Neuronal stem cell (in vitro differentiated cells): ENCODE results near the gene SLC26A8.

Experiments used
- DNase-seq: peaks from one replicate; pipeline ENCODE4 v3.0.0-alpha.2; 2013; ENCODE audit warnings: low spot score
- H2AFZ ChIP-seq: one replicate; pipeline ENCODE4 v1.6.1; 2013; ENCODE audit warnings: mild to moderate bottlenecking, low read length, inconsistent platforms
- H2AK5ac ChIP-seq: 2 replicates; pipeline ENCODE4 v1.6.1; 2013; ENCODE audit warnings: low read depth, mild to moderate bottlenecking, inconsistent platforms, low read length, moderate library complexity, mixed read lengths
- H2BK120ac ChIP-seq: 2 replicates; pipeline ENCODE4 v1.6.1; 2013; ENCODE audit warnings: low read depth, mild to moderate bottlenecking, inconsistent platforms, low read length, moderate library complexity, mixed read lengths
- H2BK12ac ChIP-seq: one replicate; pipeline ENCODE4 v1.6.1; 2013; ENCODE audit warnings: low read length, inconsistent platforms
- H2BK15ac ChIP-seq: 2 replicates; pipeline ENCODE4 v1.6.1; 2013; ENCODE audit warnings: mild to moderate bottlenecking, low read length, inconsistent platforms, mixed read lengths
- H2BK5ac ChIP-seq: one replicate; pipeline ENCODE4 v1.6.1; 2013; ENCODE audit warnings: inconsistent platforms, mild to moderate bottlenecking, low read length, moderate library complexity
- H3K14ac ChIP-seq: one replicate; pipeline ENCODE4 v1.6.1; 2013; ENCODE audit warnings: low read length, inconsistent platforms
- H3K18ac ChIP-seq: 2 replicates; pipeline ENCODE4 v1.6.1; 2013; ENCODE audit warnings: low read length, inconsistent platforms
- H3K23ac ChIP-seq: 2 replicates; pipeline ENCODE4 v1.6.1; 2013; ENCODE audit warnings: low read depth, mild to moderate bottlenecking, mixed read lengths, low read length, inconsistent platforms; ENCODE audit not compliant: poor library complexity
- H3K27ac ChIP-seq: replicated peaks from 3 replicates; pipeline ENCODE4 v1.5.1; 2013; ENCODE audit warnings: low read length, inconsistent platforms
- H3K27me3 ChIP-seq, 3 experiments: 2 replicates each; pipeline ENCODE4 v1.6.1; 2013; ENCODE audit warnings: low read length in 3 of 3, mild to moderate bottlenecking in 2 of 3, inconsistent platforms in 1 of 3, low read depth in 1 of 3, mixed read lengths in 1 of 3, moderate library complexity in 1 of 3; ENCODE audit not compliant: control insufficient read depth in 3 of 3, insufficient read depth in 3 of 3
- H3K36me3 ChIP-seq, 2 donors: replicated peaks in 1 of 2; 2 replicates each; pipeline ENCODE4 v1.6.1; 2013; ENCODE audit warnings: low read length in 2 of 2; ENCODE audit not compliant: control insufficient read depth in 2 of 2, insufficient read depth in 2 of 2
- H3K4ac ChIP-seq: 2 replicates; pipeline ENCODE4 v1.6.1; 2013; ENCODE audit warnings: inconsistent platforms, mild to moderate bottlenecking, low read length, moderate library complexity
- H3K4me1 ChIP-seq, 2 donors: 1 replicate in 1 of 2; 2 replicates in 1 of 2; pipeline ENCODE4 v1.6.1; 2013; ENCODE audit warnings: low read length in 2 of 2, low read depth in 1 of 2; ENCODE audit not compliant: control insufficient read depth in 2 of 2, insufficient read depth in 1 of 2
- H3K4me2 ChIP-seq: one replicate; pipeline ENCODE4 v1.6.1; 2013; ENCODE audit warnings: mild to moderate bottlenecking, low read length, inconsistent platforms; ENCODE audit not compliant: insufficient read depth, poor library complexity, severe bottlenecking
- H3K4me3 ChIP-seq, 2 donors: 2 replicates each; pipeline ENCODE4 v1.5.1; 2013; ENCODE audit warnings: low read length in 2 of 2, mild to moderate bottlenecking in 2 of 2, inconsistent platforms in 1 of 2, moderate library complexity in 1 of 2
- H3K79me1 ChIP-seq: one replicate; pipeline ENCODE4 v1.6.1; 2013; ENCODE audit warnings: low read depth, mild to moderate bottlenecking, inconsistent platforms, low read length, moderate library complexity
- H3K9ac ChIP-seq: one replicate; pipeline ENCODE4 v1.6.1; 2013; ENCODE audit warnings: mild to moderate bottlenecking, low read depth, low read length, inconsistent platforms; ENCODE audit not compliant: poor library complexity
- H3K9me3 ChIP-seq, 2 donors: replicated peaks in 1 of 2; 2 replicates each; pipeline versions ENCODE3 to v1.6.1; 2013; ENCODE audit warnings: low read length in 2 of 2, mild to moderate bottlenecking in 2 of 2, inconsistent platforms in 1 of 2, low read depth in 1 of 2, mixed read lengths in 1 of 2, moderate library complexity in 1 of 2; ENCODE audit not compliant: control insufficient read depth in 2 of 2, insufficient read depth in 1 of 2
- H4K8ac ChIP-seq: one replicate; pipeline ENCODE4 v1.6.1; 2013; ENCODE audit warnings: low read depth, mild to moderate bottlenecking, inconsistent platforms, low read length, moderate library complexity
- H4K91ac ChIP-seq: one replicate; pipeline ENCODE4 v1.6.1; 2013; ENCODE audit warnings: low read length, low read depth, mild to moderate bottlenecking, inconsistent platforms; ENCODE audit not compliant: poor library complexity
- WGBS, 2 donors: extraction: QIAGEN DNeasy Blood & Tissue Kit; methylation state at CpG; one replicate each; pipeline ENCODE4 v1.1.7; 2013; ENCODE audit warnings: missing lambda C conversion rate in 2 of 2, mixed read lengths in 1 of 2; ENCODE audit not compliant: insufficient read length in 2 of 2, insufficient replicate concordance in 1 of 2; ENCODE audit errors: extremely low coverage in 2 of 2; 5-methylcytosine and 5-hydroxymethylcytosine counted together

Gene SLC26A8

GRCh38 chr6:35920793-35921732, 103.4 kb downstream of the SLC26A8 start, which contains the start of gene SRPK1:
Gene SRPK1, minus strand, starts transcription at chr6:35921098. Its CDS starts 42 bp downstream, at chr6:35921056.
- Histone ChIP-seq H3K4me1 (peaks cover 5 to 10% of the 10 kb centered on the region in 2 donors), H4K8ac (no peak within 1 kb of the TSS), H3K27me3 (no peaks in the 10 kb centered on the region), H3K4me3 (peak within 1 kb of the TSS; percentile 70 to 87), H3K9me3 (no peaks in the 10 kb centered on the region), H2BK120ac (no peak within 1 kb of the TSS), H3K4me2 (peak within 1 kb of the TSS; percentile 59), H3K27ac (peak within 1 kb of the TSS; percentile 58), H4K91ac (no peak within 1 kb of the TSS), H2BK15ac (no peak within 1 kb of the TSS), H3K4ac (no peak within 1 kb of the TSS), H3K18ac (peak within 1 kb of the TSS; percentile 93), H2AFZ (peak within 1 kb of the TSS; percentile 97), H2BK12ac (no peak within 1 kb of the TSS), H3K9ac (peak within 1 kb of the TSS; percentile 85), H3K36me3 (peaks cover 2 to 20% of the 10 kb centered on the region in 2 donors), H2AK5ac (no peak within 1 kb of the TSS), H3K23ac (peak within 1 kb of the TSS; percentile 95), H3K79me1 (peaks cover 6% of the 10 kb centered on the region), H2BK5ac (no peak within 1 kb of the TSS), H3K14ac (peak within 1 kb of the TSS; percentile 32)
- WGBS, 2 donors, result no CpG with 5 or more reads among the region's 69 CpGs
- peak; percentile 90 for DNase-seq

GRCh38 chr6:35919827-35920751, 104.4 kb downstream of the SLC26A8 start:
- Histone ChIP-seq H4K8ac (no peak overlapping the region), H2AK5ac (no peak overlapping the region), H3K9ac (peak overlapping the region; percentile 85), H2BK15ac (no peak overlapping the region), H3K4ac (no peak overlapping the region), H3K27ac (peak overlapping the region; percentile 7), H3K18ac (peak overlapping the region; percentile 70), H2AFZ (peak overlapping the region; percentile 71), H2BK12ac (no peak overlapping the region), H2BK120ac (no peak overlapping the region), H3K4me1 (peaks cover 2 to 10% of the 10 kb centered on the region in 2 donors), H2BK5ac (no peak overlapping the region), H3K9me3 (no peaks in the 10 kb centered on the region), H4K91ac (no peak overlapping the region), H3K36me3 (peaks cover 2 to 28% of the 10 kb centered on the region in 2 donors), H3K79me1 (peaks cover 6% of the 10 kb centered on the region), H3K4me2 (peak overlapping the region; percentile 59), H3K23ac (peak overlapping the region; percentile 6), H3K14ac (peak overlapping the region; percentile 32), H3K4me3 (peak overlapping the region; percentile 70 to 87), H3K27me3 (no peaks in the 10 kb centered on the region)
- no CpG with 5 or more reads among the region's 50 CpGs for WGBS, 2 donors
- DNase-seq, result peak; percentile 21

- no peak for DNase-seq
- Histone ChIP-seq H3K23ac (no peak overlapping the region), H3K18ac (no peak overlapping the region), H3K27me3 (no peaks in the 10 kb centered on the region), H4K8ac (no peak overlapping the region), H2AK5ac (no peak overlapping the region), H4K91ac (no peak overlapping the region), H2BK12ac (no peak overlapping the region), H2AFZ (no peak overlapping the region), H3K79me1 (peaks cover 6% of the 10 kb centered on the region), H3K9me3 (no peaks in the 10 kb centered on the region), H2BK15ac (no peak overlapping the region), H3K4me1 (peaks cover 2 to 10% of the 10 kb centered on the region in 2 donors), H2BK120ac (no peak overlapping the region), H3K4me3 (peak overlapping the region; percentile 70 to 87), H3K4ac (no peak overlapping the region), H3K27ac (no peak overlapping the region), H3K9ac (peak overlapping the region; percentile 85), H3K36me3 (peaks cover 3 to 37% of the 10 kb centered on the region in 2 donors), H3K14ac (no peak overlapping the region), H2BK5ac (no peak overlapping the region), H3K4me2 (peak overlapping the region; percentile 59)
- WGBS, 2 donors, result no CpG with 5 or more reads among the region's 9 CpGs
These were observed 105.2 kb downstream of the SLC26A8 start for GRCh38 chr6:35919085-35919826.
